ENCODE results near the gene APP.
"Not testable (repeated sequence)": the region's sequence is repeated elsewhere in the genome, so short reads cannot be mapped to it uniquely, and the experiment has no call there.

The APP gene

DNA sequence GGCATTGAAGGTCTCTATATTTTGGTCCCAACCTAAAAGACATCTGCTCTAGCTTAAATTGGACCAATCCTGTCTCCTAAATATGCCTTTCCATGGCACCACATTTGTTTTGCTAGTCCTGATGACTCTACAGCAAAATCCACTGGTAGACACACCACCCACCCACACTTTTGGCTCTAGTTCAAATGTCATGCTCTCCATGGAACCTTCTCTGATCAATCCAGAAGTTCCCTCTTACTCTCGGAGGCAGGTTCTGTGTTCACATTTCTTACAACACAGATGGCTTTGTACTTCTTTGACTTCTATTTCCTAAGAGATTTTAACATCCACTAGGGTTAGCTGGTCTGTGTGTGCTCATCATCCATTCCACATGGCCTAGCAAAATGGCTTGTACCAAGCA is 151.3 kb downstream of the APP start:
- no peak for DNase-seq (ENCODE audit: low read depth)

DNA sequence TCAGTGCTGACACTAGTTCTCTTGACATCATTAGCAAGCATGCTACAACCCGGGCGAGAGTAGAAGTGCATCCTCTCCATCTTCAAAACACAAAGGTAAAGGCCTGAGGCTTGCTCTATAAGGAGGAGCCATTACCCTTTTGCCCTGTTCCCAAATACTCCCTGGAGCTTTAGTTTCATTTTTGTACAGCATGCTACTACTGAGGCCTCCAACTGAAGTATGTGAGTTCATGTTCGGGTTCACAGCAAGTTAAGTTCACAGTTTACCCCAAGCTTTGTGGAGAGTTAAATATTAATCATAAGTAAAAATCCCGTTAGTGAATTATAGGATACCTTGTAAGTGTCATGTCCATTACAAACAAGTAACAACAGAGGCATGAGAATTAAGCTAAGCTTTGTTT is 156.6 kb downstream of the APP start:
- DNase-seq (ENCODE audit: low read depth) = no peak

DNA sequence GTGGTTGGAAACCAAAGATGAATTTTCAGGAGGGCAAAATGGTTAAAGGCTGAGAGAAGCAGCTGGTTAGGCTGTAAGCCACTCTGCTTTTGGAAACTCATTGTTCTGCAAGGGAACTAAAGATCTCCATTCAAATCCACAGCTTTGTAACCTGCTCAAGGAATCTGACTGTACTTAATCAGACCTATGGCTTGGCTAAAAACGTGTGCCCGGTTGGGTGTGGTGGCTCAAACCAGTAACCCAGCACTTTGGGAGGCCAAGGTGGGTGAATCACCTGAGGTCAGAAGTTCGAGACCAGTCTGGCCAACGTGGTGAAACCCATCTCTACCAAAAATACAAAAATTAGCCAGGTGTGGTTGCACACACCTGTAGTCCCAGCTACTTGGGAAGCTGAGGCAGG is 158.1 kb downstream of the APP start:
- DNase-seq (ENCODE audit: low read depth) = not testable (repeated sequence)

DNA sequence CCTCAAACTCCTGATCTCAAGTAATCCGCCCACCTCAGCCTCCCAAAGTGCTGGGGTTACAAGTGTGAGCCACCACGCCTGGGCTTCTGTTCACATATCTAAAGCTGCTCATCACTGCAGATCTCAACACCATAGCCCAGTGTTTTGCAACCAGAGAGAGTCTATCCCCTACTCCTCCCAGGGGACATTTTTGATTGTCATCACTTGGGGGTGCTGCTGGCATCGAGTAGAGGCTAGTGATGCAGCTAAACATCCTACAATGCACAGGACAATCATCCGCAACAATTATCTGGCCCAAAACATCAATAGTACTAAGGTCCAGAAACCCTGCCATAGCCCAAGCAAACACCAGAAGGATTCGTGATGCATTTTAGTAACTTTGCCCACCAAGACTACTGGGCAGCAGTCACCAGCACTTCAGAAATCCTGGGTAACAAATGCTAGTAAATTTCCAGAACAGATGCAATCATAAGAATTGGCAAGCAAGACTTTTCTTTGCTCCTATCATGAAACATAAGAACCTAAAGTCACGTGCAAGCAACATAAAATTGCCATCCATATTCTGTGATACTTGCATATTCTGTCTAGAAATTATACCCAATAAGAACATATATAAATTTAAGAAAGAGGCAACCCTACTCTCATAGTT is 159.2 kb downstream of the APP start:
- DNase-seq (ENCODE audit: low read depth) = no peak

DNA sequence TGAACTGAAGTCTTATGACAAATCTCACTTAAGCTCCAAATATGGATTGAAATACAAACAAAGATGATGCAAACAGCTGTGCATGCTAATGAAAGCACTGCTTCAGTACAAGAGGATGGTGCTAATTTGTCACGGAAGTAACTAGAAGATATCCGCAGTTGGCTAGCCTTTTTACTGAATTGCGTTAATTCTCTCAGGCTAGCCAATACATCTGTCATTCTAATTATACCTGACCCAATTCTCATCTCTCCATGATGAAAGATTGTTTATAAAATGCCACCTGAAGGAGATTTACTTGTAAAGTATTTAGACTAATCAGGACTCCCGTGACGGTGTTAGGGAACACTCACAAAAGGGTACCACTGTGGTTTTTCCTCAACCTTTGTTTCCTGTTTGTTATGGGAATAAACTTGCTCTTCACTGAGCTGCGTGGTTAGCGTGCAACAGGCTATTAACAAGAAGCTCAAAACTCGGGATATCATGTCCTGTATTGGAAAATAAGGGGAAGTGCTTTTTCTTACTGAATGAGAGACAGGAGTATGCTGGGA is 162.5 kb downstream of the APP start:
- DNase-seq (ENCODE audit: low read depth) = no peak

DNA sequence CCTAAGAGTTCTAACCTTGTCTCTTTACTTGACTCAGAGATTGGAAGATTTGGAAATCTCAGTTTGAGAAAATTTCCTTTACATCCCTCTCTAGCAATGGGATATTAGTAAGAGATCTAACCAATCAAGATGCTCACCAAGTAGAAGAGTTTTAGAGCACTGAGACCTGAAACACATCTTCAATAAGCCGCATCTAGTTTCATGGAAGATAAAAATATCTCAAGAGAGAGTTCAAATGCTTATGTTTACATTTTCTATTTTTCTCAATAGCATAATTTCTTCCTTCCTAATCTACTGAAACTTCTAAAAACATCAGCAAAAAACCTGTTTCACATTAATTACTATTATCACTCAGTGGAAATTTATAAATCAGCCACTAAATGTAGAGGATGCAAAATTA is 165.1 kb downstream of the APP start:
- no peak for DNase-seq (ENCODE audit: low read depth)

DNA sequence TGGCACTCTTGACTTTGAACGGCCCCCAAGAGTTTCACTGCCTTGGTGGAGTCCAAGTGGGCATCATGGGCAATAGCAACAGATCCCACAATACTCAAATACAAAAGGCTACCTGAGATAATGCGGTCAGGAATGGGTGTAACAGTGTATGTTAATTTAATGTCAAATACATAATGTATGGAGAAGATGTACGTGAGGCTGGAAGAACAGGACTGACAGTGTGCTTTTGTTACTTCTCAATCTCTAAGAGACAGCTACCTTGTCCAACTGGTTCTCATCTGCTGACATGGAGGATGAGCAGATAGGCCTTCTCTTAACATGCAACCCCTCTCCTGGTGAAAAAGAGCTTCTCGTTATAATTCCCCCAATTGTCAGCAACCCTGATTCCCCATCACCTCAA is 167.2 kb downstream of the APP start:
- no peak for DNase-seq (ENCODE audit: low read depth)

DNA sequence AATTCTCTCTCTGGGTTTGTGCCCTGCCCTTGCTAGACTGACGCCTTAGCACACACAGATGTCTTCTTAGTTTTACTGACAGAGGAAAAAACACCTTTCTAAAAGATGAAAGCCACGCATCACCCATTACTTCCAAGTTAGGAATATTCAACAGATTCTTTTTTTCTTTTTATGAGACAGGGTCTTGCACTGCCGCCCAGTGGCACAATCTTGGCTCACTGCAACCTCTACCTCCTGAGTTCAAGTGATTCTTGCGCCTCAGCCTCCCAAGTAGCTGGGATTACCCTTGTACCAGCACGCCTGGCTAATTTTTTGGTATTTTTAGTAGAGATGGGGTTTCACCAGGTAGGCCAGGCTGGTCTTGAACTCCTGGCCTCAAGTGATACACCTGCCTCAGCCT is 169.2 kb downstream of the APP start:
- DNase-seq (ENCODE audit: low read depth) = no peak

DNA sequence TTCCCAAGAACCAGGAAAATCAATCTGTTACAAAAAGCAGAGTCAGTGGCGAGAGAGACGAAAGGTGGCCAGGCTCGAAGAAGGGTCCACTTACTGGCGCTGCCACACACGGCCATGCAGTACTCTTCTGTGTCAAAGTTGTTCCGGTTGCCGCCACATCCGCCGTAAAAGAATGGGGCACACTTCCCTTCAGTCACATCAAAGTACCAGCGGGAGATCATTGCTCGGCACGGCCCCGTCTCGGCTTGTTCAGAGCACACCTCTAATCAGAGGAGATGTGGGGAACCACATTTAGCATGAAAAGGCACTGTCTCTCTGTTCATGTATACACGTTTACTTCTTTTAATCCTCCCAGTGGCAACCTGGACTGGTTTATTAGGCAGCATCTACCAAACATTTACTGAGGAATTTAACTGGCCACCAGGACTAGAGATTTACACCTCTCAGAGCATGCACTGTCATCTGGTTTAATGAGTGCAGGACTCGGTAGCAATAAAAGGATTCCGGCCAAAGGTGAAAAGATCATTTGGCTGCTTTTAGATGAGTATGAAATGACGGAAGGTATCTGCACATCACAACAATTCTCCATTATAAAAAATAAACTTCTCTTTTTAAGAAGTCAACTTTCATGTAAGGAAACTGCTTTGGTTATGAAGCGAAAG is 170.5 kb downstream of the APP start:
- peak; percentile 1 for DNase-seq (ENCODE audit: low read depth)

DNA sequence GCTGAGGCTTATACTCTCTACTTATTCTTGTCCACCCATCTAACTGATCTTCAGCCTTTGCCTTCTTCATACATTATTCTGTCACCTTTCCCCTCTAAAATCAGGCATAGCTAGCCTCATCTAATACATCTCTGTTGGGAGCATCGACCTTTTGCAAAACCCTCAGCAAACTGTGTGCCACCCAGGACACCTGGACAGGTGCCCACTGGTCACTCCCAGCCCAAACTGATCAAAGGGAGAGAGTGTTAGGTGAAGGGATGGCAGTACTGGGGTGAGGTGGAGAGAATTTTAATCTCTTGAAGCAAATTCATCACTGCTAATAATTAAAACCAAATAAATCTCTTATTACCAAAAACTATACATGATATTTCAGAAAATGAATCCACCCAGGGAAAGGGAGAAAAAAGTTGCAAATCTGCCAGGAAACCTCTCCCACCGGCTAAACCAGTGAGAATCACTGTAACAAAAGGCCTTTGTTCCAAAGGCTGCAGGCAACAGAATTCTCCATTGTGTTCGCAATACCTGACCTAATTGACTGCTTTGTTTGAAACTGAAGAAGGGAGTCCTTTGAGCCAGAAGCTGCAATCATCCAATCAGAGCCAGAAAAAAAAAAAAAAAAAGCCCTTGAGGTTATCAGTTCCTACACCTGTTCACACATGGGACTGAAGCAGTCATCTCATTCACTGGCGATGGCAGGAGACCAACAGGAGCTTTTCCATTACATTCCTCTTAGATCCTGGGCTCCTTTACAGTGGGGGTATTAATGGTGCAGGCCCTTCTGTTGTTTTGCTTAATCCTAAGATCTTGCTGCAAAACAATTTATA is 172.6 kb downstream of the APP start:
- no peak for DNase-seq (ENCODE audit: low read depth)

DNA sequence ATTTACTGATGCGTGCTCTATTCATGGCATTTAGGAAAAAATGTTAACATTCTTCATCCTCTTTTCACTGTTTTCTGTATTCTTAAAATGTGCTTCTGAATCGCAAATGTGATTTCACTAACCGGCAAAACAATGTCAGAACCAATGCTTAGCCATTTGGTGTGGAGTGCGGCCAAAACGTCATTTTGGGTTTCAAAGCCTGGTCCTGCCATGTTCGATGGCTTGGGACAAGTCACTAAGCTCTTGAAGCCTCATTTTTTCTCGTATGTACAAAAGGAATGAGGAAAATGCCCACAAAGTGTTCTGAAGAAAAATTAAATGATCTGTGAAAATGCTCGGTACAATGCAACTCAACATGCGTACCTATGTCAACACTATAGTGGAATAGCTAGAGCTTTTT is 175.3 kb downstream of the APP start:
- no peak for DNase-seq (ENCODE audit: low read depth)

DNA sequence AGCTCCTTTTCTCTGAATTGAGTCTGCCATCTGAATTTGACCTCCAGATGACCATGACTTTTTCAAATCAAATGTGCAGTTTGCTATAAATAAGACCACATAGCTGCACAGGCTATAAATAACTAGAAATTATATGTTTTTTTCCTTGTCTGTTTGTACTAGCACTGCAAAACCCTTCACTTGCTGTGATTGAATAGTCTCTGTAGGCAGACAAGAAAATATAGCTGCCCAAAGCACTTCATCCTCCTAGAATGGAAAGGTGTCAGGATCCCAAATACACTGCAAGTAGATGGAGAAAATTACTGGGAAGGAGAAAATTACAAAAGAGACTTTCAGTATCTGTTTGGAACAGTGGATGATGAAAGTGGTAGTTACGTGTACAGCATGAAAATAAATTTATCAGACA is 175.8 kb downstream of the APP start:
- no peak for DNase-seq (ENCODE audit: low read depth)

DNA sequence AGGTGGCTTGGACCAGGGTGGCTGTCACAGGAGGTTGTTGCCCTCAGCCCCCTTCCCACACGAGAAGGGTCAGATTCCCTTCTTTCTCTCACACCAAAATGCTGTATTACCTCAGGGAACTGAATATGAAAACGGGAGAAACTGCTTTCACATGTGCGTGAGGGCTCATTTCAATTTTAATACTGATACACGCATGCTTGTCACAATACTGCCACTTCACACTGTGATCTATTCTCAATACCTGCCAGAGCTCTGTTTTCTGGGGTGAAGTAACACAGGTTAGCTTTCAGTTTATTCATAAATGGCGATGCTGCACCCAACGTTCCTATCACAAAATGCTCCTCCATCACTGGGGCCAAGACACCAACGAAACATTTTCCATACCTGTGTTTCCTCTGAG is 181.8 kb downstream of the APP start:
- no peak for DNase-seq (ENCODE audit: low read depth)

DNA sequence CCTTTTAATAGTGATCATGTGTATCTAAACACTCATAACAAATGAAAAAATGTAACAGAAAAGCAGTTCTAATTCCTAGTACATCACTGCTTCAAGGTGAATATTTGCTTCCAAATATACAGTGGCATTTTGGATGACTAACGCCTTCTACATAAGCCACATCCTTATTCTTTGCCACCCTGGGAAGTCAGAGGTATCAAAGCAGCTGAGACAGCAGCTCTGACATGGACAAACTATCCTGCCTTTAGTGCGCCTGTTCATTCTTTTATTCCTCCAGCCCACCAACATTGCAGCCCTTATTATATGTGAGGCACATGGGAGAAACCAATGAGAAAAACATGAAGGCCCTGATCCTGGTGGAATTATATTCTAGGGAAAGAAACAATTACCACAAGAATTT is 183.0 kb downstream of the APP start:
- DNase-seq (ENCODE audit: low read depth) = no peak

DNA sequence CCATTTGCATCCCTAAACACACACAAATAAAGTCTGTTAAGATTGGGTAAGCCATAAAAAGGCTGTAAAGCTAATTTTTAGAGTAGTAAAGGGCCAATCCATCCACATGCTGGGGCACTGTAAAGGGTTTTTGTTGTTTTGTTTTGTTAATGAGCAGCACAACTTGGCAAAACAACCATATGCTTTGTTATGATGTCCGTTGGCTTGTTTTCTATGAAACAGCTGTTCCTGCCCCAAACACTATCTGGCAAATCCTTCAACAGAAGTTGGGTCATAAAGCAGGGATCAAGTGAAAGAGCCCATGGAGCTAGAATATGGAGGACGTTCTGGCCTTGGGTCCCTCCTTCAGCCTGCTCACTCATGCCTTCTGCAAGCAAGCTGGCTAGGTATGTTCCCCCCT is 183.6 kb downstream of the APP start:
- DNase-seq (ENCODE audit: low read depth) = no peak

DNA sequence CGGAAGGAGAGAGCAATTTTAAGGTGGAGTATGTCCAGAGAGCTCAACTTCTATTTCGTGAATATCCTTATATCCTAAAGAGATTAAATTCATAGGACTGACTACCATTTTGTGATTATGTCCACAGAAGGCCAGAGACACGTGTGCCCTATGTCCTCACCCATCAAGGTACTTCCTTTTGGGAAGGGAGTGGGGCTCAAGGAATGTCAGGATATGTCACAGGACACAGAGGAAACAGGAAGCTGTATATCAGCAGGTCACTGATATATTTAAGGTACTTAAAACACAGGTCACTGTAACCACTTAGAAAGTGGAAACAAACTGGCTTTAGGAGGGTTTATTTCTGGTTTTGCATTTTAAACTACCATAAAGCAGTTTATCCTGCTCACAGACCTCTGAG is 184.6 kb downstream of the APP start:
- no peak for DNase-seq (ENCODE audit: low read depth)

DNA sequence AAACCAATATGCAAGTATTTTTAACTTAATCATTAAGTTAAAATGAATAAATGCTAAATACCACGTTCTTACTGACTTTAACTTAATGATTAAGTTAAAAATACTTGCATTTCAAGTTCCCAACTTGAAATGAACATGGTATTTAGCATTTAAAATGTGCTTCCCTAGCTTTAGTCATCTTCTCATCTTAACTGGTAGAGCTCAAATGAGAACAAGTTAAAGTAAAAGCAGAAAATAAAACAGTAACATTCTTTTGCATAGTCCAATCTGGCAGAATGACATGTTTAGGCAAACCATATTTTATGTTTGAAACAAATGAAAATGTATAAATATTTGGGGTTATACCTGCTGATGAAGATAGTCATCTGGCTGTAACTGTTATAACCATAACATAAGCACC is 186.0 kb downstream of the APP start:
- DNase-seq (ENCODE audit: low read depth) = no peak

DNA sequence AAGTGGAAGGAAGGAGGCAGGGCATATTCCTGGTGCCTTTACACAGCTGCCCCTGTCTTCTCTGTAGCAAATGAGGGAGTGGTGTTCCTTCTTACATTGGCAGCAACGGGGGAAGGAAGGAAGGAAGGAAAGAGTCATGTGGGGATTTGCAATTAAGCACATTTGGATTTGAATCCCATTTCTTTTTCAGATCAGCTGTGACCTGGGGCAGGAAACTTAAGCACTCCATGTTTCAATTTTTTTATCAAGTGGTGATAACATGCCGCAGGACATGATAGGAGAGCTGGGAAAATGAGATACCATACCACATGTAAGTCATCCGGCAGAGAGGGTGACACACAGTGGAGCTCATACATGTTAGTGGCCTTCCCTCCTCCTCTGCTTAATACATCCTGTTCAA is 186.8 kb downstream of the APP start:
- DNase-seq (ENCODE audit: low read depth) = no peak

DNA sequence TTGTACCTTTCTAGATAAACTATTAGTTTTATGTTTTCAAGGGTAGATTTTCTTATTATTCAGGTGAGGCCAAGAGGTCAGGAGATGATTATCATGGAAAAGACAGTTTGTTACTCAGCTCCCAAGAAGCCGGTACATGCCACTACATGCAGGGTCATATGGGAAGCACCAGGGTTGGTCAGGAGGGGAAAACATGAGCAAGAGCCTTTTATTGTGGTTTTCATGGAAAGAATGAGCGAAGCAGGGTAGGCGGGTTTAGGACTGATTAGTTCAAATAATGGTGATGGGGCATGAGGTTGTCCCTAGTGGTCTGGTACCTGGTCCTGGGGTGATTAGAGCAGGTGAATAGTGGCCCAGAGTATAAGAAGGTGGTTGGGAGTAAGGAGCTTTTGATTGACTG is 189.9 kb downstream of the APP start:
- DNase-seq (ENCODE audit: low read depth) = no peak

DNA sequence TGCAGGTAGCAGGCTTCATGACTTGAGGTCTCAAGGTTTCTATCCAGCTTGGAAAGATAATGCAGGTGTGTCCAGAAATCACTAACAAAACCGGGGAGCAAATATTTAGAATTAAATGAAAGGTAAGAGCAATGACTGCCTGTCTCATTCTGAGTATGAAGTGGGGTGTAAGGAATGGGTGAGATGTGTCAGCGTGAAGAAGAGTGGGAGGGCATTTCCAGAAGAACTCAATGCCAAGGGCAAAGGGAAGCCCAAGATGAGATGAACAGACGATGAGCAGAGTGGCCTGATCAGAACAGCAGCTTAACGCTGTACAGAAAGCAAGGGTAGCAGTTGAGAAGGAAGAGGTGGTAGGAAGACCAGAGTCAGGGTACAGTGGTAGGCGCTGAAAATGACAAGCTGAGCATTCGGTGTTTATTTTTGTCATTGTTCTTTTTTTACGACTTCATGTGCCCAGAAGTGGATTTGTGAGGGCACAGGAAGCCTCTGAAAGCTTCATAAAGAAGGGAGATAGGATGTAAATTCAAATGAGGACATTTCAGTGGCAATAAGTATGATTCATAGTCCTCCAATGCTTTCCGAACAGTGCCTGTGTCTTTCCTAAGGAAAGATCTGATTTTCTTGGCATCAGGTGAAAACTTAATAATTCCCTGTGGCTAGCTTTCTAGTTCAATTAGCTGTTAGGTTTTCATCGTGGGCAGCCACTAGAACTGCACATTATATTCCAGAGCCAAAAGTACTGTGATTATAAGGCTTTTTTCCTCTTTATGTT is 190.5 kb downstream of the APP start:
- DNase-seq (ENCODE audit: low read depth) = no peak

DNA sequence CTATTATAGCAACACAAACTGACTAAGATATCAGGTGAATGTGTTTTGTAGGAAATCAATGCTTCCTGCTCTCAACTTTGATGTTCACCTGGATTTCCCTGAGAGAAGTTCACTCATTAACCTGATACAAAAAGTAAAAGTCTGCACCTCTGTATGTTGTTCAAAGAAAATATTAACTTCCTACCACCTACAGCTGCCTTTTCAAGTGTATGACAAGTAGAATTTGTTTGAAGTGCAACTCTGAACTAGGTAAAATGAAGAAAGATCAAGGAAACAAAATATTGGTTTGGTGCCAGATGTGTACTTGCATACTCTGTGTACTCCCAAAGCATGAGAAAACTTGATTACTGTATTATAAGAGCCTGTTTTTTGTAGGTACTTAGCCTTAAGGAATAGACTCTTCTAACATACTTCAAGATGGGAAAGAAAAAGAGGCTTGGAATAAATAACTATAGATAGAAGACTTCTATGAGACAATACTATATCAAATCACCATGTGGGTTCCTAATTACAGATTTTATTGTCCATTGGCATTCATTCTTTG is 193.4 kb downstream of the APP start:
- no peak for DNase-seq (ENCODE audit: low read depth)

DNA sequence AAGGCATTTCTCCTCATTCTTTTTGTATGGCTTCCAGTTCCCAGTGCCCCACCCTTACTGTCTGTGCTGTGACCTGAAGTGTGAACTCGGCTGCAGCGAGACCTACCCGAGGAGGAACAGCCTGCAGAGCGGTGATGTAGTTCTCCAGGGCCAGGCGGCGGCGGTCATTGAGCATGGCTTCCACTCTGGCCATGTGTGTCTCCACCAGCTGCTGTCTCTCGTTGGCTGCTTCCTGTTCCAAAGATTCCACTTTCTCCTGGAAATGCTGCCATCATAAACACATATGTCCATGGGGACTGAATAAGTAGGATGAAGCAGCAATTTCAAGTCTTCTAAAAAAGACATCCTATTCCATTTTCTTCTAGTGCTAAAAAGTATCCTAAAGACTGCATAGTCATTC is 195.6 kb downstream of the APP start:
- no peak for DNase-seq (ENCODE audit: low read depth)
